Measurements from ENCODE around the gene MLF2.

GRCh38 chr12:6782850-6783566, 30.1 kb upstream of the MLF2 start:
- TF ChIP-seq EP300 (conservative IDR thresholded peaks at IDR 0.05; ENCODE audit: poor library complexity, severe bottlenecking): no peak
- TF ChIP-seq, protein P1, sequence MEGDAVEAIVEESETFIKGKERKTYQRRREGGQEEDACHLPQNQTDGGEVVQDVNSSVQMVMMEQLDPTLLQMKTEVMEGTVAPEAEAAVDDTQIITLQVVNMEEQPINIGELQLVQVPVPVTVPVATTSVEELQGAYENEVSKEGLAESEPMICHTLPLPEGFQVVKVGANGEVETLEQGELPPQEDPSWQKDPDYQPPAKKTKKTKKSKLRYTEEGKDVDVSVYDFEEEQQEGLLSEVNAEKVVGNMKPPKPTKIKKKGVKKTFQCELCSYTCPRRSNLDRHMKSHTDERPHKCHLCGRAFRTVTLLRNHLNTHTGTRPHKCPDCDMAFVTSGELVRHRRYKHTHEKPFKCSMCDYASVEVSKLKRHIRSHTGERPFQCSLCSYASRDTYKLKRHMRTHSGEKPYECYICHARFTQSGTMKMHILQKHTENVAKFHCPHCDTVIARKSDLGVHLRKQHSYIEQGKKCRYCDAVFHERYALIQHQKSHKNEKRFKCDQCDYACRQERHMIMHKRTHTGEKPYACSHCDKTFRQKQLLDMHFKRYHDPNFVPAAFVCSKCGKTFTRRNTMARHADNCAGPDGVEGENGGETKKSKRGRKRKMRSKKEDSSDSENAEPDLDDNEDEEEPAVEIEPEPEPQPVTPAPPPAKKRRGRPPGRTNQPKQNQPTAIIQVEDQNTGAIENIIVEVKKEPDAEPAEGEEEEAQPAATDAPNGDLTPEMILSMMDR (IDR thresholded peaks at IDR 0.05; ENCODE audit: poor library complexity, severe bottlenecking): no peak
